ENCODE measurements around the gene USP13. TPM values are rescaled to one million over a fixed set of nuclear protein-coding genes. Genes with fewer than 3 reads are reported as not detected.

The USP13 gene
- total RNA-seq, 3 donors from 2014 or later (not counting 1 experiment from before 2014, with no cell fraction given): 2.4 to 5.6 (median 3.0) TPM

DNA sequence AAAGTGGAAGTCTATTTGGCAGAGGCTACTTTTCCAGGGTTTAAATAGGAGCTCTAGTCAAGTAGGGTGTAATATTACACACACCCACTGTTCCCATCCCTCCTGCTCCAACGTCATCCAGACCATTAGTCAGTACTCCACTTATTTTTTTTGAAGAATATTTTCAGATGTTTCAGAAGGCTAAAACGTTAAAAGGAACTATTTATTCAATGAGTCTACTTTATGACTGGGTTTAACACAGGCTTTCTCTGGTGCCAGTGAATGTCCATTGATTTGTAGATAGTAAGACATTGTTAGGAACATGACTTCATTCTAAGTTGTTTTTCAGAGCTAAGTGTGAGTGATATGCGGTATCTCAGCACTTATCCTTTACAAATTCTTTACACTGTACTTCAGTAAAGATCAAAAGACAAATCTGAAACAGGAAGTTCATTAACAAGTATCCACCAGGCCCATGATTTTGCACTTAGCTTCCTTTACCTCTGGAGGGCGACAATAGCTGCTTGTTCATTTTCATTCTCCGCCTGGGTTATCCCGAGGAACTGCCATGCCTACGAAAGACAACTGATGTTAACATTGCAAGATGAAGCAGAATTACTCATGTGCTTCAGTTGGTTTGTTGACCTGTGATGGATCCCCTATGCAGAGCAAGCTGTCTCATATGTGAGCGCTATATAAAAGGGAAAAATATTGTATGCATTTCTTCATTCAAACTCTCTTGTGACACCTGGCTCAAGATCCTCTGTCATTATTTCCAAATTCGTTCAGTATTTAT is 158.7 kb downstream of the USP13 start:
- 31% methylated on average over 7 of the region's 9 CpGs for WGBS (ENCODE audit: insufficient coverage)
- intact Hi-C loops (cut with micrococcal nuclease): no loop called here
- Mint-ChIP-seq H3K27ac (no peak overlapping the region), H3K4me3 (no peak overlapping the region), H3K4me1 (no peaks in the 10 kb centered on the region), H3K27me3 (ENCODE audit: low read depth in 2 of 2) (no peaks in the 10 kb centered on the region), H3K9me3 (no peaks in the 10 kb centered on the region), H3K36me3 (no peaks in the 10 kb centered on the region)
- Histone ChIP-seq H3K4me3 (ENCODE audit: low read length) (no peak overlapping the region), H3K9me3 (ENCODE audit: control insufficient read depth, insufficient read depth, low read length) (no peaks in the 10 kb centered on the region), H3K27ac (ENCODE audit: low read length) (no peak overlapping the region), H3K27me3 (ENCODE audit: control insufficient read depth, insufficient read depth, low read length) (no peaks in the 10 kb centered on the region), H3K4me1 (ENCODE audit: control insufficient read depth, insufficient read depth, low read length) (no peaks in the 10 kb centered on the region), H3K36me3 (ENCODE audit: control insufficient read depth, insufficient read depth, low read length) (no peaks in the 10 kb centered on the region)
- TF ChIP-seq, protein P1, sequence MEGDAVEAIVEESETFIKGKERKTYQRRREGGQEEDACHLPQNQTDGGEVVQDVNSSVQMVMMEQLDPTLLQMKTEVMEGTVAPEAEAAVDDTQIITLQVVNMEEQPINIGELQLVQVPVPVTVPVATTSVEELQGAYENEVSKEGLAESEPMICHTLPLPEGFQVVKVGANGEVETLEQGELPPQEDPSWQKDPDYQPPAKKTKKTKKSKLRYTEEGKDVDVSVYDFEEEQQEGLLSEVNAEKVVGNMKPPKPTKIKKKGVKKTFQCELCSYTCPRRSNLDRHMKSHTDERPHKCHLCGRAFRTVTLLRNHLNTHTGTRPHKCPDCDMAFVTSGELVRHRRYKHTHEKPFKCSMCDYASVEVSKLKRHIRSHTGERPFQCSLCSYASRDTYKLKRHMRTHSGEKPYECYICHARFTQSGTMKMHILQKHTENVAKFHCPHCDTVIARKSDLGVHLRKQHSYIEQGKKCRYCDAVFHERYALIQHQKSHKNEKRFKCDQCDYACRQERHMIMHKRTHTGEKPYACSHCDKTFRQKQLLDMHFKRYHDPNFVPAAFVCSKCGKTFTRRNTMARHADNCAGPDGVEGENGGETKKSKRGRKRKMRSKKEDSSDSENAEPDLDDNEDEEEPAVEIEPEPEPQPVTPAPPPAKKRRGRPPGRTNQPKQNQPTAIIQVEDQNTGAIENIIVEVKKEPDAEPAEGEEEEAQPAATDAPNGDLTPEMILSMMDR (IDR thresholded peaks at IDR 0.05): no peak
- peak in 1 of 2 donors; percentile 30 for DNase-seq
- ATAC-seq: peak in 1 of 3 donors; percentile 41

DNA sequence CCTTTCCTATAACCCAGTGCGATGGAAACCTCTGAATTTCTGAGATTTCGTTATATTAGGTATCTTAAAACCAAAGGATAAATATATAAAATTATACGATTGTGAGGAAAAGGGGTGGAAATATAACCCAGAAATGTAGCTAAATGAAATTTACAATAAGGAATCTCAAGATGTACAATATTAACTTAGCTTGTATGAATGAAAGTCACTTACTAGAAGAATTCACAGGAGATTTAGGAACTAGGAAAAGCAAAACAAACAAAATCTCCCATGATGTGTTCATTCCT is 159.2 kb downstream of the USP13 start:
- ATAC-seq (no peak), DNase-seq (no peak)
- no CpG with 5 or more reads among the region's 3 CpGs for WGBS (ENCODE audit: insufficient coverage)
- Mint-ChIP-seq H3K4me3 (no peak overlapping the region), H3K4me1 (no peaks in the 10 kb centered on the region), H3K27ac (no peak overlapping the region), H3K9me3 (no peaks in the 10 kb centered on the region), H3K27me3 (ENCODE audit: low read depth in 2 of 2) (no peaks in the 10 kb centered on the region), H3K36me3 (no peaks in the 10 kb centered on the region)
- no peaks in the 10 kb centered on the region for H3K9me3 ChIP-seq (ENCODE audit: control insufficient read depth, insufficient read depth, low read length)
- H3K27me3 ChIP-seq (ENCODE audit: control insufficient read depth, insufficient read depth, low read length): no peaks in the 10 kb centered on the region
- TF ChIP-seq, protein P1 (IDR thresholded peaks at IDR 0.05): no peak
- H3K27ac ChIP-seq (ENCODE audit: low read length): no peak overlapping the region
- H3K36me3 ChIP-seq (ENCODE audit: control insufficient read depth, insufficient read depth, low read length): no peaks in the 10 kb centered on the region
- intact Hi-C loops (cut with micrococcal nuclease): no loop called here
- no peaks in the 10 kb centered on the region for H3K4me1 ChIP-seq (ENCODE audit: control insufficient read depth, insufficient read depth, low read length)
- H3K4me3 ChIP-seq (ENCODE audit: low read length): no peak overlapping the region

DNA sequence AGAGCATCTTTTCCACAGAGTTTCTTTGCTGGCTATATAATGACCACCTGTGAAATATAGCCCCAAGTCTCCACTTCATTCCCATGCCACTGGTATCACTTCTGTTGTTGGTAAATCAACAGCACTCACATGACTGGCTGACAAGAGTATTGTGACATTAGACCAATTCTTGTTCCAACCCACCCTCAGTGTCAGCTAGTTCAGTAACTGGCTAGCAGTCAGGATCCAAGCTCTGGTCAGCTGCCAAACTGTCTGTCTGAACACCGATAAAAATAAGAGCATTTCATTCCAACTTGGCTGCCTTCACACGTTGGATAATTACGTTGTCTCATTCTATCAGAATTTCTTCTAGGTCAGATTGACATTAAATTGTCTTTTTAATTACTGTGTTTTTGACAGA is 166.5 kb downstream of the USP13 start:
- H3K27me3 Mint-ChIP-seq (ENCODE audit: low read depth in 2 of 2): peaks cover 0 to 32% of the 10 kb centered on the region in 2 donors
- no peak overlapping the region for H3K4me3 Mint-ChIP-seq
- TF ChIP-seq, protein P1 (IDR thresholded peaks at IDR 0.05): no peak
- no peak overlapping the region for H3K27ac ChIP-seq (ENCODE audit: low read length)
- H3K4me1 ChIP-seq (ENCODE audit: control insufficient read depth, insufficient read depth, low read length): no peaks in the 10 kb centered on the region
- DNase-seq: no peak
- H3K4me3 ChIP-seq (ENCODE audit: low read length): no peak overlapping the region
- no peaks in the 10 kb centered on the region for H3K36me3 Mint-ChIP-seq
- H3K4me1 Mint-ChIP-seq: no peaks in the 10 kb centered on the region
- H3K9me3 ChIP-seq (ENCODE audit: control insufficient read depth, insufficient read depth, low read length): no peaks in the 10 kb centered on the region
- intact Hi-C loops (cut with micrococcal nuclease): no loop called here
- no peak overlapping the region for H3K27ac Mint-ChIP-seq
- no peaks in the 10 kb centered on the region for H3K27me3 ChIP-seq (ENCODE audit: control insufficient read depth, insufficient read depth, low read length)
- H3K36me3 ChIP-seq (ENCODE audit: control insufficient read depth, insufficient read depth, low read length): no peaks in the 10 kb centered on the region
- H3K9me3 Mint-ChIP-seq: no peaks in the 10 kb centered on the region
- ATAC-seq: no peak
- 97% methylated on average over 3 of the region's 3 CpGs for WGBS (ENCODE audit: insufficient coverage)

DNA sequence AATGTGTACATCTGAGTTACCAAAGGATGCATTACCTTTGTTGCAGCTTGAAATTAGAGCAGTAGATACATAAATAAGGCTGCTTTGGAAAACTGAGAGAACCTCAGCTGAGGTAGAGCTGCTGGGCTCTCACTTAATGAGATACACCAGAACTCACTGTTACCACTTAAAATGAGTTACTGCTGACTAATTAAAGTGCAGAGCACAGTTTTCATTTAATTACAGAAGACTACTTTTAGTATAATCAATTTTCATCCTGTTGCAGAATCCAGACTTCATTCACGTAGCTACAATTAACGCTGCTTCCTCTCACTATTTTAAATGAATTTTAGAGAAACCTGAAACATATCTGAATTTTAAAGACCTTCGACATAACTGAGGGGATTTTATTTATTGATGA is 169.5 kb downstream of the USP13 start:
- DNase-seq: no peak
- Histone ChIP-seq H3K27me3 (ENCODE audit: control insufficient read depth, insufficient read depth, low read length) (no peaks in the 10 kb centered on the region), H3K9me3 (ENCODE audit: control insufficient read depth, insufficient read depth, low read length) (no peaks in the 10 kb centered on the region), H3K4me1 (ENCODE audit: control insufficient read depth, insufficient read depth, low read length) (no peaks in the 10 kb centered on the region), H3K36me3 (ENCODE audit: control insufficient read depth, insufficient read depth, low read length) (no peaks in the 10 kb centered on the region), H3K4me3 (ENCODE audit: low read length) (no peak overlapping the region), H3K27ac (ENCODE audit: low read length) (no peak overlapping the region)
- TF ChIP-seq, protein P1 (IDR thresholded peaks at IDR 0.05): no peak
- H3K27ac Mint-ChIP-seq: no peak overlapping the region
- intact Hi-C loops (cut with micrococcal nuclease): no loop called here
- no peak for ATAC-seq
- no peaks in the 10 kb centered on the region for H3K9me3 Mint-ChIP-seq
- H3K36me3 Mint-ChIP-seq: no peaks in the 10 kb centered on the region
- no peak overlapping the region for H3K4me3 Mint-ChIP-seq
- H3K4me1 Mint-ChIP-seq: no peaks in the 10 kb centered on the region
- H3K27me3 Mint-ChIP-seq (ENCODE audit: low read depth in 2 of 2): peaks cover 0 to 50% of the 10 kb centered on the region in 2 donors
- WGBS (ENCODE audit: insufficient coverage): 100% methylated on average over 2 of the region's 3 CpGs
